CD4-positive, alpha-beta T cell treated with Interleukin-21 for 1 hour (primary cell): ENCODE measurements around the gene ABHD2.
"Not testable (repeated sequence)": the region's sequence is repeated elsewhere in the genome, so short reads cannot be mapped to it uniquely, and the experiment has no call there.

ENCODE experiments used
- DNase-seq: peaks from one replicate; pipeline ENCODE4 v3.0.0-alpha.2; 2020

ABHD2 gene

GRCh38 chr15:89087830-89088604 is at the start of gene ABHD2:
TSS of gene ABHD2 (plus strand) at chr15:89088456. CDS start at chr15:89116328, 27,872 bp downstream.
- peak; percentile 99 for DNase-seq

GRCh38 chr15:89039142-89039541 is 49.1 kb upstream of the ABHD2 start:
- no peak for DNase-seq

- no peak for DNase-seq
Observed at GRCh38 chr15:89041507-89041906, 46.7 kb upstream of the ABHD2 start.

GRCh38 chr15:89042387-89042786 is 45.9 kb upstream of the ABHD2 start:
- DNase-seq = no peak

GRCh38 chr15:89043031-89044002 is 44.9 kb upstream of the ABHD2 start:
- no peak for DNase-seq

GRCh38 chr15:89049016-89049666 is 39.1 kb upstream of the ABHD2 start:
- not testable (repeated sequence) for DNase-seq

- no peak for DNase-seq
Observed at GRCh38 chr15:89051875-89052274, 36.4 kb upstream of the ABHD2 start.

GRCh38 chr15:89052474-89052873 is 35.8 kb upstream of the ABHD2 start:
- DNase-seq = no peak

GRCh38 chr15:89054873-89055272 is 33.4 kb upstream of the ABHD2 start:
- DNase-seq = no peak

- peak; percentile 84 for DNase-seq
Observed at GRCh38 chr15:89057506-89058133, 30.6 kb upstream of the ABHD2 start.

GRCh38 chr15:89058376-89058775 is 29.9 kb upstream of the ABHD2 start:
- no peak for DNase-seq

GRCh38 chr15:89058876-89059405 is 29.3 kb upstream of the ABHD2 start:
- no peak for DNase-seq

GRCh38 chr15:89066280-89066679 is 22.0 kb upstream of the ABHD2 start:
- no peak for DNase-seq

- no peak for DNase-seq
Observed at GRCh38 chr15:89067751-89068150, 20.5 kb upstream of the ABHD2 start.

- DNase-seq = no peak
Observed at GRCh38 chr15:89068325-89068784, 19.9 kb upstream of the ABHD2 start.

- no peak for DNase-seq
Observed at GRCh38 chr15:89070197-89071124, 17.8 kb upstream of the ABHD2 start.

- no peak for DNase-seq
Observed at GRCh38 chr15:89071471-89071870, 16.8 kb upstream of the ABHD2 start.

- DNase-seq = no peak
Observed at GRCh38 chr15:89072277-89072869, 15.9 kb upstream of the ABHD2 start.

- no peak for DNase-seq
Observed at GRCh38 chr15:89074402-89075012, 13.7 kb upstream of the ABHD2 start.

- no peak for DNase-seq
Observed at GRCh38 chr15:89075101-89075640, 13.1 kb upstream of the ABHD2 start.
